Measurements from ENCODE around the gene ABCA8. TPM values are rescaled to one million over a fixed set of nuclear protein-coding genes. Genes with fewer than 3 reads are reported as not detected.

Gene ABCA8
- polyA plus RNA-seq, 2 donors = 1.6 to 2.8 TPM

GRCh38 chr17:68910251-68910705, 44.9 kb downstream of the ABCA8 start:
- no peaks in the 10 kb centered on the region for H3K9me3 ChIP-seq (ENCODE audit: control insufficient read depth in 2 of 2, insufficient read depth in 1 of 2, low read depth in 1 of 2, low read length in 1 of 2)
- peaks cover 0 to 11% of the 10 kb centered on the region in 2 donors for H3K4me1 ChIP-seq (ENCODE audit: control insufficient read depth in 2 of 2, insufficient read depth in 2 of 2, low read length in 1 of 2)
- WGBS, 2 donors = 32 to 45% methylated on average over 5 of the region's 5 CpGs
- no peaks in the 10 kb centered on the region for H3K36me3 ChIP-seq (ENCODE audit: control insufficient read depth in 2 of 2, insufficient read depth in 2 of 2, low read length in 1 of 2)
- no peak overlapping the region for H3K4me3 ChIP-seq (ENCODE audit: low read depth in 1 of 2, low read length in 2 of 2)
- H3K27ac ChIP-seq (ENCODE audit: low read depth in 2 of 2, low read length in 1 of 2) = peak overlapping the region; percentile 27 to 37
- no peaks in the 10 kb centered on the region for H3K27me3 ChIP-seq (ENCODE audit: control insufficient read depth in 1 of 2, insufficient read depth in 2 of 2, low read length in 2 of 2)

- WGBS, 2 donors = 19 to 51% methylated on average over 1 of the region's 1 CpG
- Histone ChIP-seq H3K4me1 (ENCODE audit: control insufficient read depth in 2 of 2, insufficient read depth in 2 of 2, low read length in 1 of 2) (peaks cover 0 to 11% of the 10 kb centered on the region in 2 donors), H3K4me3 (ENCODE audit: low read depth in 1 of 2, low read length in 2 of 2) (no peak overlapping the region), H3K27ac (ENCODE audit: low read depth in 2 of 2, low read length in 1 of 2) (peak overlapping the region; percentile 44 to 52), H3K27me3 (ENCODE audit: control insufficient read depth in 1 of 2, insufficient read depth in 2 of 2, low read length in 2 of 2) (no peaks in the 10 kb centered on the region), H3K9me3 (ENCODE audit: control insufficient read depth in 2 of 2, insufficient read depth in 1 of 2, low read depth in 1 of 2, low read length in 1 of 2) (no peaks in the 10 kb centered on the region), H3K36me3 (ENCODE audit: control insufficient read depth in 2 of 2, insufficient read depth in 2 of 2, low read length in 1 of 2) (no peaks in the 10 kb centered on the region)
Observed at GRCh38 chr17:68909066-68909465, 46.1 kb downstream of the ABCA8 start.

- no peaks in the 10 kb centered on the region for H3K9me3 ChIP-seq (ENCODE audit: control insufficient read depth in 2 of 2, insufficient read depth in 1 of 2, low read depth in 1 of 2, low read length in 1 of 2)
- no peak overlapping the region for H3K4me3 ChIP-seq (ENCODE audit: low read depth in 1 of 2, low read length in 2 of 2)
- H3K27me3 ChIP-seq (ENCODE audit: control insufficient read depth in 1 of 2, insufficient read depth in 2 of 2, low read length in 2 of 2) = no peaks in the 10 kb centered on the region
- no peak overlapping the region for H3K27ac ChIP-seq (ENCODE audit: low read depth in 2 of 2, low read length in 1 of 2)
- H3K36me3 ChIP-seq (ENCODE audit: control insufficient read depth in 2 of 2, insufficient read depth in 2 of 2, low read length in 1 of 2) = no peaks in the 10 kb centered on the region
- H3K4me1 ChIP-seq (ENCODE audit: control insufficient read depth in 2 of 2, insufficient read depth in 2 of 2, low read length in 1 of 2) = peaks cover 0 to 11% of the 10 kb centered on the region in 2 donors
- 58 to 64% methylated on average over 2 of the region's 2 CpGs for WGBS, 2 donors
Observed at GRCh38 chr17:68908045-68908444, 47.1 kb downstream of the ABCA8 start.

GRCh38 chr17:68906638-68907037, 48.6 kb downstream of the ABCA8 start:
- Histone ChIP-seq H3K9me3 (ENCODE audit: control insufficient read depth in 2 of 2, insufficient read depth in 1 of 2, low read depth in 1 of 2, low read length in 1 of 2) (no peaks in the 10 kb centered on the region), H3K27ac (ENCODE audit: low read depth in 2 of 2, low read length in 1 of 2) (no peak overlapping the region), H3K4me3 (ENCODE audit: low read depth in 1 of 2, low read length in 2 of 2) (no peak overlapping the region), H3K36me3 (ENCODE audit: control insufficient read depth in 2 of 2, insufficient read depth in 2 of 2, low read length in 1 of 2) (no peaks in the 10 kb centered on the region), H3K27me3 (ENCODE audit: control insufficient read depth in 1 of 2, insufficient read depth in 2 of 2, low read length in 2 of 2) (no peaks in the 10 kb centered on the region), H3K4me1 (ENCODE audit: control insufficient read depth in 2 of 2, insufficient read depth in 2 of 2, low read length in 1 of 2) (peaks cover 0 to 11% of the 10 kb centered on the region in 2 donors)
- WGBS, 2 donors = 45 to 50% methylated on average over 3 of the region's 3 CpGs

- WGBS, 2 donors = 83 to 84% methylated on average over 8 of the region's 8 CpGs
- Histone ChIP-seq H3K4me1 (ENCODE audit: control insufficient read depth in 2 of 2, insufficient read depth in 2 of 2, low read length in 1 of 2) (no peaks in the 10 kb centered on the region), H3K27me3 (ENCODE audit: control insufficient read depth in 1 of 2, insufficient read depth in 2 of 2, low read length in 2 of 2) (no peaks in the 10 kb centered on the region), H3K36me3 (ENCODE audit: control insufficient read depth in 2 of 2, insufficient read depth in 2 of 2, low read length in 1 of 2) (no peaks in the 10 kb centered on the region), H3K4me3 (ENCODE audit: low read depth in 1 of 2, low read length in 2 of 2) (no peak overlapping the region), H3K9me3 (ENCODE audit: control insufficient read depth in 2 of 2, insufficient read depth in 1 of 2, low read depth in 1 of 2, low read length in 1 of 2) (no peaks in the 10 kb centered on the region), H3K27ac (ENCODE audit: low read depth in 2 of 2, low read length in 1 of 2) (no peak overlapping the region)
Observed at GRCh38 chr17:68903286-68903685, 51.9 kb downstream of the ABCA8 start.

GRCh38 chr17:68897557-68897956, 57.6 kb downstream of the ABCA8 start:
- no peaks in the 10 kb centered on the region for H3K27me3 ChIP-seq (ENCODE audit: control insufficient read depth in 1 of 2, insufficient read depth in 2 of 2, low read length in 2 of 2)
- H3K27ac ChIP-seq (ENCODE audit: low read depth in 2 of 2, low read length in 1 of 2) = no peak overlapping the region
- H3K4me1 ChIP-seq (ENCODE audit: control insufficient read depth in 2 of 2, insufficient read depth in 2 of 2, low read length in 1 of 2) = no peaks in the 10 kb centered on the region
- H3K4me3 ChIP-seq (ENCODE audit: low read depth in 1 of 2, low read length in 2 of 2) = no peak overlapping the region
- no peaks in the 10 kb centered on the region for H3K9me3 ChIP-seq (ENCODE audit: control insufficient read depth in 2 of 2, insufficient read depth in 1 of 2, low read depth in 1 of 2, low read length in 1 of 2)
- H3K36me3 ChIP-seq (ENCODE audit: control insufficient read depth in 2 of 2, insufficient read depth in 2 of 2, low read length in 1 of 2) = no peaks in the 10 kb centered on the region

GRCh38 chr17:68892658-68893057, 62.5 kb downstream of the ABCA8 start:
- H3K27me3 ChIP-seq (ENCODE audit: control insufficient read depth in 1 of 2, insufficient read depth in 2 of 2, low read length in 2 of 2) = no peaks in the 10 kb centered on the region
- H3K36me3 ChIP-seq (ENCODE audit: control insufficient read depth in 2 of 2, insufficient read depth in 2 of 2, low read length in 1 of 2) = no peaks in the 10 kb centered on the region
- H3K4me1 ChIP-seq (ENCODE audit: control insufficient read depth in 2 of 2, insufficient read depth in 2 of 2, low read length in 1 of 2) = no peaks in the 10 kb centered on the region
- H3K4me3 ChIP-seq (ENCODE audit: low read depth in 1 of 2, low read length in 2 of 2) = no peak overlapping the region
- H3K27ac ChIP-seq (ENCODE audit: low read depth in 2 of 2, low read length in 1 of 2) = no peak overlapping the region
- H3K9me3 ChIP-seq (ENCODE audit: control insufficient read depth in 2 of 2, insufficient read depth in 1 of 2, low read depth in 1 of 2, low read length in 1 of 2) = no peaks in the 10 kb centered on the region
- WGBS, 2 donors = 63 to 79% methylated on average over 5 of the region's 5 CpGs

GRCh38 chr17:68892193-68892592, 63.0 kb downstream of the ABCA8 start:
- H3K4me3 ChIP-seq (ENCODE audit: low read depth in 1 of 2, low read length in 2 of 2) = no peak overlapping the region
- no peaks in the 10 kb centered on the region for H3K36me3 ChIP-seq (ENCODE audit: control insufficient read depth in 2 of 2, insufficient read depth in 2 of 2, low read length in 1 of 2)
- no peaks in the 10 kb centered on the region for H3K9me3 ChIP-seq (ENCODE audit: control insufficient read depth in 2 of 2, insufficient read depth in 1 of 2, low read depth in 1 of 2, low read length in 1 of 2)
- WGBS, 2 donors = 96% methylated on average over 1 of the region's 1 CpG
- H3K27ac ChIP-seq (ENCODE audit: low read depth in 2 of 2, low read length in 1 of 2) = no peak overlapping the region
- no peaks in the 10 kb centered on the region for H3K27me3 ChIP-seq (ENCODE audit: control insufficient read depth in 1 of 2, insufficient read depth in 2 of 2, low read length in 2 of 2)
- H3K4me1 ChIP-seq (ENCODE audit: control insufficient read depth in 2 of 2, insufficient read depth in 2 of 2, low read length in 1 of 2) = no peaks in the 10 kb centered on the region

- Histone ChIP-seq H3K27ac (ENCODE audit: low read depth in 2 of 2, low read length in 1 of 2) (no peak overlapping the region), H3K36me3 (ENCODE audit: control insufficient read depth in 2 of 2, insufficient read depth in 2 of 2, low read length in 1 of 2) (no peaks in the 10 kb centered on the region), H3K4me3 (ENCODE audit: low read depth in 1 of 2, low read length in 2 of 2) (no peak overlapping the region), H3K4me1 (ENCODE audit: control insufficient read depth in 2 of 2, insufficient read depth in 2 of 2, low read length in 1 of 2) (no peaks in the 10 kb centered on the region), H3K27me3 (ENCODE audit: control insufficient read depth in 1 of 2, insufficient read depth in 2 of 2, low read length in 2 of 2) (no peaks in the 10 kb centered on the region), H3K9me3 (ENCODE audit: control insufficient read depth in 2 of 2, insufficient read depth in 1 of 2, low read depth in 1 of 2, low read length in 1 of 2) (no peaks in the 10 kb centered on the region)
- 63 to 65% methylated on average over 3 of the region's 3 CpGs for WGBS, 2 donors
Observed at GRCh38 chr17:68886401-68886800, 68.8 kb downstream of the ABCA8 start.

GRCh38 chr17:68884888-68885287, 70.3 kb downstream of the ABCA8 start:
- no peaks in the 10 kb centered on the region for H3K4me1 ChIP-seq (ENCODE audit: control insufficient read depth in 2 of 2, insufficient read depth in 2 of 2, low read length in 1 of 2)
- WGBS, 2 donors = 89 to 90% methylated on average over 4 of the region's 4 CpGs
- H3K4me3 ChIP-seq (ENCODE audit: low read depth in 1 of 2, low read length in 2 of 2) = no peak overlapping the region
- peaks cover 3 to 4% of the 10 kb centered on the region in 2 donors for H3K9me3 ChIP-seq (ENCODE audit: control insufficient read depth in 2 of 2, insufficient read depth in 1 of 2, low read depth in 1 of 2, low read length in 1 of 2)
- H3K27ac ChIP-seq (ENCODE audit: low read depth in 2 of 2, low read length in 1 of 2) = no peak overlapping the region
- H3K27me3 ChIP-seq (ENCODE audit: control insufficient read depth in 1 of 2, insufficient read depth in 2 of 2, low read length in 2 of 2) = no peaks in the 10 kb centered on the region
- H3K36me3 ChIP-seq (ENCODE audit: control insufficient read depth in 2 of 2, insufficient read depth in 2 of 2, low read length in 1 of 2) = peaks cover 0 to 3% of the 10 kb centered on the region in 2 donors
